ENCODE data around the gene GCLC. TPM values are rescaled to one million over a fixed set of nuclear protein-coding genes. Genes with fewer than 3 reads are reported as not detected.
A peak's percentile ranks its signal among the peaks of the same experiment; 100 is the strongest.

GCLC gene
- polyA plus RNA-seq, 1 donor from 2014 or later: 10.4 TPM

GRCh38 chr6:53486679-53487078 lies 58.2 kb downstream of the GCLC start:
- no peak overlapping the region for H3K4me2 ChIP-seq (ENCODE audit: low read length)
- no peaks in the 10 kb centered on the region for H3K36me3 ChIP-seq (ENCODE audit: insufficient read depth, low read length)
- no peaks in the 10 kb centered on the region for H3K9me3 ChIP-seq (ENCODE audit: low read length)
- H2AFZ ChIP-seq (ENCODE audit: low read depth, low read length): no peak overlapping the region
- TF ChIP-seq REST (IDR thresholded peaks at IDR 0.05; ENCODE audit: borderline replicate concordance) (no peak), CTCF (IDR thresholded peaks at IDR 0.05; ENCODE audit: poor library complexity, severe bottlenecking) (no peak), RAD21 (conservative IDR thresholded peaks at IDR 0.05) (no peak), POLR2AphosphoS5 (IDR thresholded peaks at IDR 0.05) (no peak), SMC3 (conservative IDR thresholded peaks at IDR 0.05; ENCODE audit: poor library complexity) (no peak), MXI1 (conservative IDR thresholded peaks at IDR 0.05; ENCODE audit: poor library complexity, severe bottlenecking) (no peak), TAF1 (IDR thresholded peaks at IDR 0.05; ENCODE audit: low read depth) (no peak), EZH2 (IDR thresholded peaks at IDR 0.05; ENCODE audit: borderline replicate concordance, insufficient read depth, low read length, poor library complexity, severe bottlenecking) (no peak), EP300 (conservative IDR thresholded peaks at IDR 0.05; ENCODE audit: poor library complexity, severe bottlenecking) (no peak)
- H3K9me2 ChIP-seq (ENCODE audit: insufficient read depth, low read length): no peaks in the 10 kb centered on the region
- no peaks in the 10 kb centered on the region for H3K79me2 ChIP-seq (replicated peaks; ENCODE audit: insufficient read depth, low read length)
- H3F3A ChIP-seq (ENCODE audit: insufficient read depth, low read length, poor library complexity, severe bottlenecking): no peaks in the 10 kb centered on the region
- no peak overlapping the region for H3K27ac ChIP-seq (ENCODE audit: low read length)
- H3K27me3 ChIP-seq (ENCODE audit: insufficient read depth, low read depth, low read length): no peaks in the 10 kb centered on the region
- no peak overlapping the region for H3K9ac ChIP-seq (ENCODE audit: low read length)
- H4K20me1 ChIP-seq (ENCODE audit: insufficient read depth): no peaks in the 10 kb centered on the region
- no peak overlapping the region for H3K4me3 ChIP-seq (ENCODE audit: low read length)

GRCh38 chr6:53484476-53485280 lies 60.2 kb downstream of the GCLC start:
- Histone ChIP-seq H3K4me2 (ENCODE audit: low read length) (no peak overlapping the region), H2AFZ (ENCODE audit: low read depth, low read length) (no peak overlapping the region)

More at GRCh38 chr6:53484476-53485280, 60.2 kb downstream of the GCLC start:
- Histone ChIP-seq H3K36me3 (ENCODE audit: insufficient read depth, low read length) (no peaks in the 10 kb centered on the region), H3K4me3 (ENCODE audit: low read length) (no peak overlapping the region), H3K9me3 (ENCODE audit: low read length) (no peaks in the 10 kb centered on the region), H3K27me3 (ENCODE audit: insufficient read depth, low read depth, low read length) (no peaks in the 10 kb centered on the region), H4K20me1 (ENCODE audit: insufficient read depth) (no peaks in the 10 kb centered on the region), H3F3A (ENCODE audit: insufficient read depth, low read length, poor library complexity, severe bottlenecking) (no peaks in the 10 kb centered on the region), H3K79me2 (replicated peaks; ENCODE audit: insufficient read depth, low read length) (no peaks in the 10 kb centered on the region), H3K9ac (ENCODE audit: low read length) (no peak overlapping the region), H3K9me2 (ENCODE audit: insufficient read depth, low read length) (no peaks in the 10 kb centered on the region), H3K27ac (ENCODE audit: low read length) (no peak overlapping the region)
- TF ChIP-seq RAD21 (conservative IDR thresholded peaks at IDR 0.05): peak; percentile 97
- peak; percentile 95 for TF ChIP-seq SMC3 (conservative IDR thresholded peaks at IDR 0.05; ENCODE audit: poor library complexity)
- TF ChIP-seq TAF1 (IDR thresholded peaks at IDR 0.05; ENCODE audit: low read depth): no peak
- peak; percentile 96 for TF ChIP-seq CTCF (IDR thresholded peaks at IDR 0.05; ENCODE audit: poor library complexity, severe bottlenecking)

Measured in neural cell (in vitro differentiated cells).